Esophagus muscularis mucosa (tissue), 4 donors: Measurements from ENCODE around the gene TRDN. TPM values are rescaled to one million over a fixed set of nuclear protein-coding genes. Genes with fewer than 3 reads are reported as not detected.

Source experiments
- DNase-seq: peaks from one replicate; pipeline ENCODE4 v3.0.0-alpha.2; 2017; ENCODE audit errors: extremely low spot score
- H3K27ac ChIP-seq, 4 donors: fragments of 200-600 bp; sonication (generic); replicated peaks in 1 of 4; 1 replicate in 3 of 4; 2 replicates in 1 of 4; pipeline ENCODE4 v1.5.1; 2016 to 2019; ENCODE audit warnings: mild to moderate bottlenecking in 1 of 4
- H3K27me3 ChIP-seq, 4 donors: fragments of 200-600 bp; sonication (generic); one replicate each; pipeline versions ENCODE4 v1.5.1 to v1.6.0; 2016 to 2019
- H3K36me3 ChIP-seq, 4 donors: fragments of 200-600 bp; sonication (generic); one replicate each; pipeline ENCODE4 v1.5.1; 2016 to 2019
- H3K4me1 ChIP-seq, 4 donors: fragments of 200-600 bp; sonication (generic); one replicate each; pipeline ENCODE4 v1.5.1; 2016 to 2019
- H3K4me3 ChIP-seq, 4 donors: fragments of 200-600 bp; sonication (generic); 1 replicate in 2 of 4; 2 replicates in 2 of 4; pipeline ENCODE4 v1.5.1; 2016 to 2019; ENCODE audit warnings: mild to moderate bottlenecking in 4 of 4, moderate library complexity in 1 of 4
- H3K9me3 ChIP-seq, 4 donors: fragments of 200-600 bp; sonication (generic); 1 replicate in 3 of 4; 2 replicates in 1 of 4; pipeline ENCODE4 v1.5.1; 2016 to 2019
- EP300 ChIP-seq: sonication (generic); formaldehyde crosslinking; IDR thresholded peaks from one replicate; pipeline ENCODE4 v1.6.1; 2017; ENCODE audit warnings: antibody characterized with exemption
- POLR2A ChIP-seq: fragments of 450-650 bp; IDR thresholded peaks from one replicate; pipeline ENCODE4 v1.6.1; 2017; ENCODE audit warnings: antibody characterized with exemption, moderate library complexity, mild to moderate bottlenecking, low read depth
- POLR2AphosphoS5 ChIP-seq, 2 donors: sonication (generic); formaldehyde crosslinking; IDR thresholded peaks; one replicate each; pipeline ENCODE4 v1.6.1; 2017; ENCODE audit warnings: antibody characterized with exemption in 2 of 2
- WGBS: methylation state at CpG from one replicate; pipeline ENCODE4 v1.1.5; 2018; 5-methylcytosine and 5-hydroxymethylcytosine counted together
- intact Hi-C: fragments of 100-400 bp; cut with DNase I; formaldehyde crosslinking; loops from one replicate; pipeline ENCODE4 v1.15.1; 2023
- total RNA-seq, 4 donors: library from RNA; depleted of rRNA; stranded (reverse); fragments of >200 nt; gene quantifications; one replicate each; pipeline versions ENCODE4 v1.1.0 to v1.2.1, GENCODE V29; 2016
- TF ChIP-seq, protein P1 (sequence below), 3 experiments: fragments of 200-600 bp in 2 of 3; fragments of 450-650 bp in 1 of 3; sonication (generic) in 2 of 3; IDR thresholded peaks; one replicate each; pipeline ENCODE4 v1.5.1; 2017 to 2019; ENCODE audit warnings: antibody characterized with exemption in 3 of 3, mild to moderate bottlenecking in 2 of 3, moderate library complexity in 1 of 3

The TRDN gene
- total RNA-seq, 4 donors from 2014 or later, result not detected

- intact Hi-C loops, result no loop called here
- no peaks in the 10 kb centered on the region for H3K36me3 ChIP-seq
- WGBS, result 62% methylated on average over 1 of the region's 1 CpG
Measured at GRCh38 chr6:123641497-123641896, 4.7 kb upstream of the TRDN start.

GRCh38 chr6:123640567-123641187 lies 3.9 kb upstream of the TRDN start:
- H3K9me3 ChIP-seq, result no peaks in the 10 kb centered on the region
- no peak for DNase-seq
- H3K4me3 ChIP-seq, result no peak overlapping the region
- no peaks in the 10 kb centered on the region for H3K27me3 ChIP-seq
- H3K36me3 ChIP-seq, result no peaks in the 10 kb centered on the region
- no peak overlapping the region for H3K27ac ChIP-seq
- WGBS, result 79% methylated on average over 6 of the region's 6 CpGs
- H3K4me1 ChIP-seq, result no peaks in the 10 kb centered on the region
- intact Hi-C loops, result no loop called here
- no peak for TF ChIP-seq POLR2AphosphoS5 (IDR thresholded peaks at IDR 0.05)
- TF ChIP-seq POLR2A, result no peak
- no peak for TF ChIP-seq EP300
- TF ChIP-seq, protein P1, sequence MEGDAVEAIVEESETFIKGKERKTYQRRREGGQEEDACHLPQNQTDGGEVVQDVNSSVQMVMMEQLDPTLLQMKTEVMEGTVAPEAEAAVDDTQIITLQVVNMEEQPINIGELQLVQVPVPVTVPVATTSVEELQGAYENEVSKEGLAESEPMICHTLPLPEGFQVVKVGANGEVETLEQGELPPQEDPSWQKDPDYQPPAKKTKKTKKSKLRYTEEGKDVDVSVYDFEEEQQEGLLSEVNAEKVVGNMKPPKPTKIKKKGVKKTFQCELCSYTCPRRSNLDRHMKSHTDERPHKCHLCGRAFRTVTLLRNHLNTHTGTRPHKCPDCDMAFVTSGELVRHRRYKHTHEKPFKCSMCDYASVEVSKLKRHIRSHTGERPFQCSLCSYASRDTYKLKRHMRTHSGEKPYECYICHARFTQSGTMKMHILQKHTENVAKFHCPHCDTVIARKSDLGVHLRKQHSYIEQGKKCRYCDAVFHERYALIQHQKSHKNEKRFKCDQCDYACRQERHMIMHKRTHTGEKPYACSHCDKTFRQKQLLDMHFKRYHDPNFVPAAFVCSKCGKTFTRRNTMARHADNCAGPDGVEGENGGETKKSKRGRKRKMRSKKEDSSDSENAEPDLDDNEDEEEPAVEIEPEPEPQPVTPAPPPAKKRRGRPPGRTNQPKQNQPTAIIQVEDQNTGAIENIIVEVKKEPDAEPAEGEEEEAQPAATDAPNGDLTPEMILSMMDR (IDR thresholded peaks at IDR 0.05), result no peak

More at GRCh38 chr6:123641497-123641896, 4.7 kb upstream of the TRDN start:
- H3K27me3 ChIP-seq, result no peaks in the 10 kb centered on the region
- TF ChIP-seq, protein P1 (IDR thresholded peaks at IDR 0.05), result no peak
- TF ChIP-seq POLR2A (no peak), POLR2AphosphoS5 (IDR thresholded peaks at IDR 0.05) (no peak), EP300 (no peak)
- H3K9me3 ChIP-seq, result no peaks in the 10 kb centered on the region
- H3K4me3 ChIP-seq, result no peak overlapping the region
- no peak for DNase-seq
- H3K27ac ChIP-seq, result no peak overlapping the region
- H3K4me1 ChIP-seq, result no peaks in the 10 kb centered on the region

GRCh38 chr6:123638865-123639264 lies 2.1 kb upstream of the TRDN start:
- H3K27ac ChIP-seq, result no peak overlapping the region
- no peaks in the 10 kb centered on the region for H3K4me1 ChIP-seq
- H3K27me3 ChIP-seq, result no peaks in the 10 kb centered on the region
- no peak for TF ChIP-seq POLR2AphosphoS5 (IDR thresholded peaks at IDR 0.05)
- TF ChIP-seq POLR2A, result no peak
- TF ChIP-seq EP300, result no peak
- TF ChIP-seq, protein P1 (IDR thresholded peaks at IDR 0.05), result no peak
- DNase-seq, result no peak
- no peak overlapping the region for H3K4me3 ChIP-seq
- H3K9me3 ChIP-seq, result no peaks in the 10 kb centered on the region
- H3K36me3 ChIP-seq, result no peaks in the 10 kb centered on the region
- intact Hi-C loops, result no loop called here
- 13% methylated on average over 1 of the region's 1 CpG for WGBS

DNA sequence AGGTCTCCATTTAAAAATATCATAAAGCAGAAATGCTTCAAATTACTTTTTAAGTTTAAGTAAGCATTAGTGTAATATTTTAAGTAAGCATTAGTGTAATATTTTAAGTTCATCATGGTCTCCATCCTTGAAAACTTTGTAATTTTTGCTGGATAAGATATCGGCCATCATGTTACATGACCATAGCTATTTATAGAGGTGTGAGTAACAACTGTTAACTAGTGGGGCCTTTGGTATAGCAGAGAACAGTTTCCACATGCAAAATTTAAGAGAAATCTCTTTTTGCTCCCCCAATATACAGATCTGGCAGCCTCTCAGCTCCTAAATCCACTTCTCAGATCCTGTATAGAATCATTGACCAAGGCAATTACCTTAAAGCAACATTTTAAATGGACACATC lies 468 bp downstream of the TRDN start:
- intact Hi-C loops, result no loop called here
- Histone ChIP-seq H3K36me3 (no peaks in the 10 kb centered on the region), H3K9me3 (no peaks in the 10 kb centered on the region), H3K27me3 (no peaks in the 10 kb centered on the region), H3K4me1 (no peaks in the 10 kb centered on the region), H3K4me3 (no peak overlapping the region), H3K27ac (no peak overlapping the region)
- whole genome bisulfite sequencing, result 58% methylated on average over 1 of the region's 1 CpG
- no peak for TF ChIP-seq POLR2AphosphoS5 (IDR thresholded peaks at IDR 0.05)
- TF ChIP-seq EP300, result no peak
- TF ChIP-seq POLR2A, result no peak
- TF ChIP-seq, protein P1 (IDR thresholded peaks at IDR 0.05), result no peak
- DNase-seq, result no peak

DNA sequence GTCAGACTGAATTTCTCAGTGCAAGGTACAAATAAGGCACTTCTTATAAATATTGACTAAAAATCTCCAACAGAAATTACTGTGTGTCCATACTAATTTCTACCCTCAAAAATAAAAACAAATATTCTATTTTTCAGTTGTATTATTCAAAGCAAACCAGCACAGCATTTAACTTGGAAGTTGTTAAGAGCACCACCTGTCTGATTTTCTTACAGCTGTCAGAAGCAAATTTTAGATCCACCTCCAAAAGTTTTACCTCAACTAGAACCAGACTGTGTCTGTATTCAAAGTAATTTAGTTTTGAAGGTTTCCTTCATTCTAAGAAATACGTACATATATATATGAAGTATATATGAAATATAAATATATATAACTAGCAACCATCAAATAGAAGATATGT lies 1.2 kb downstream of the TRDN start:
- Histone ChIP-seq H3K4me1 (no peaks in the 10 kb centered on the region), H3K9me3 (no peaks in the 10 kb centered on the region), H3K4me3 (no peak overlapping the region), H3K27ac (no peak overlapping the region), H3K27me3 (no peaks in the 10 kb centered on the region), H3K36me3 (no peaks in the 10 kb centered on the region)
- intact Hi-C loops, result no loop called here
- 83% methylated on average over 1 of the region's 1 CpG for WGBS
- TF ChIP-seq, protein P1 (IDR thresholded peaks at IDR 0.05), result no peak
- TF ChIP-seq EP300, result no peak
- no peak for TF ChIP-seq POLR2AphosphoS5 (IDR thresholded peaks at IDR 0.05)
- TF ChIP-seq POLR2A, result no peak
- no peak for DNase-seq
